ENCODE results near the gene ZPBP2. TPM values are rescaled to one million over a fixed set of nuclear protein-coding genes. Genes with fewer than 3 reads are reported as not detected.

The ZPBP2 gene
- total RNA-seq, 1 experiment from 2014 or later = not detected

DNA sequence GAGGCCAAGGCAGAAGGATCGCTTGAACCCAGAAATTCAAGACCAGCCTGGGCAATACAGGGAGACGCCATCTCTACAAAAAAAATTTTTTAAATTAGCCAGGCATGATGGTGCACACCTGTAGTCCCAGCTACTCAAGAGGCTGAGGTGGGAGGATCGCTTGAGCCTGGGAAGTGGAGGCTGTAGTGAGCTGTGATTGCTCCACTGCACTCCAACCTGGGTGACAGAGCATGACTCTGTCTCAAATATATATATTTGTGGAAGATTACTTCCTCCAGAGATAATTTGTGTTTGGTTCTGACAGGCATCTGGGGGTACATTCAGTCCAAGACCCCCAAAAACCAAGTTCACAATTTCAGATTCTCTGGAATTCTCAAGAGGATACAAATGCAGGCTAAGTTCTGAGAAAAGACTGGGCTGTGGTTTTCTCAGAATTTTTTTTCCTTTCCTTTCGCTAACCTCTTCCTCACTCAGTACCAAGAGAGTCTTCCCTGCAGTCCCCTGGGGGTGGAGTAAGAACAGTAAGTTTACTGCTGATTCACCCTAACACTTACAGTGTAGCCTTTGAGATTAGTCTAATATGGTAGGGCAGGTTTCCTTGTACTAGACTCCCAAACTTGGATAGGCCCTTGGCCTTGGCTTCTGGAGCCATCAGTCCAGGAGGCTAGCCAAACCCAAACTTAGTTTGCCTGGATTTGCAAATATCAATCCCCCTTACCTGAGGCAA, 35.3 kb downstream of the ZPBP2 start:
- ATAC-seq = no peak
- Histone ChIP-seq H3K4me1 (ENCODE audit: control insufficient read depth, insufficient read depth, low read length) (no peaks in the 10 kb centered on the region), H3K36me3 (ENCODE audit: control insufficient read depth, insufficient read depth, low read length) (no peaks in the 10 kb centered on the region), H3K9me3 (ENCODE audit: control insufficient read depth, insufficient read depth, low read depth, low read length) (no peaks in the 10 kb centered on the region), H3K4me3 (ENCODE audit: low read depth in 2 of 2, low read length in 2 of 2) (no peak overlapping the region), H3K27me3 (ENCODE audit: control insufficient read depth, insufficient read depth, low read length) (no peaks in the 10 kb centered on the region), H3K27ac (ENCODE audit: low read length) (no peak overlapping the region)
- intact Hi-C loops (cut with micrococcal nuclease; ENCODE audit: unreplicated experiment) = no loop called here
- in situ Hi-C loops (cut with HindIII; ENCODE audit: low pct_unique_long_range_greater_than_20kb, low sequenced_read_pairs) = no loop called here
- no TSS peak for BruUV-seq (replicated peaks)
- DNase-seq (ENCODE audit: low read depth, low spot score) = no peak
- CTCF ChIA-PET = no interaction called here
- POLR2A ChIA-PET = no interaction called here
- TF ChIP-seq, protein P1, sequence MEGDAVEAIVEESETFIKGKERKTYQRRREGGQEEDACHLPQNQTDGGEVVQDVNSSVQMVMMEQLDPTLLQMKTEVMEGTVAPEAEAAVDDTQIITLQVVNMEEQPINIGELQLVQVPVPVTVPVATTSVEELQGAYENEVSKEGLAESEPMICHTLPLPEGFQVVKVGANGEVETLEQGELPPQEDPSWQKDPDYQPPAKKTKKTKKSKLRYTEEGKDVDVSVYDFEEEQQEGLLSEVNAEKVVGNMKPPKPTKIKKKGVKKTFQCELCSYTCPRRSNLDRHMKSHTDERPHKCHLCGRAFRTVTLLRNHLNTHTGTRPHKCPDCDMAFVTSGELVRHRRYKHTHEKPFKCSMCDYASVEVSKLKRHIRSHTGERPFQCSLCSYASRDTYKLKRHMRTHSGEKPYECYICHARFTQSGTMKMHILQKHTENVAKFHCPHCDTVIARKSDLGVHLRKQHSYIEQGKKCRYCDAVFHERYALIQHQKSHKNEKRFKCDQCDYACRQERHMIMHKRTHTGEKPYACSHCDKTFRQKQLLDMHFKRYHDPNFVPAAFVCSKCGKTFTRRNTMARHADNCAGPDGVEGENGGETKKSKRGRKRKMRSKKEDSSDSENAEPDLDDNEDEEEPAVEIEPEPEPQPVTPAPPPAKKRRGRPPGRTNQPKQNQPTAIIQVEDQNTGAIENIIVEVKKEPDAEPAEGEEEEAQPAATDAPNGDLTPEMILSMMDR (IDR thresholded peaks at IDR 0.05) = no peak
- TF ChIP-seq SIN3A (IDR thresholded peaks at IDR 0.05; ENCODE audit: borderline replicate concordance, insufficient read depth, low read depth, low read length) (no peak), POLR2AphosphoS5 (IDR thresholded peaks at IDR 0.05; ENCODE audit: low read depth, low read length) (no peak), TCF7L2 (IDR thresholded peaks at IDR 0.05; ENCODE audit: low read depth, low read length) (no peak)
- TF ChIP-seq, protein P2, sequence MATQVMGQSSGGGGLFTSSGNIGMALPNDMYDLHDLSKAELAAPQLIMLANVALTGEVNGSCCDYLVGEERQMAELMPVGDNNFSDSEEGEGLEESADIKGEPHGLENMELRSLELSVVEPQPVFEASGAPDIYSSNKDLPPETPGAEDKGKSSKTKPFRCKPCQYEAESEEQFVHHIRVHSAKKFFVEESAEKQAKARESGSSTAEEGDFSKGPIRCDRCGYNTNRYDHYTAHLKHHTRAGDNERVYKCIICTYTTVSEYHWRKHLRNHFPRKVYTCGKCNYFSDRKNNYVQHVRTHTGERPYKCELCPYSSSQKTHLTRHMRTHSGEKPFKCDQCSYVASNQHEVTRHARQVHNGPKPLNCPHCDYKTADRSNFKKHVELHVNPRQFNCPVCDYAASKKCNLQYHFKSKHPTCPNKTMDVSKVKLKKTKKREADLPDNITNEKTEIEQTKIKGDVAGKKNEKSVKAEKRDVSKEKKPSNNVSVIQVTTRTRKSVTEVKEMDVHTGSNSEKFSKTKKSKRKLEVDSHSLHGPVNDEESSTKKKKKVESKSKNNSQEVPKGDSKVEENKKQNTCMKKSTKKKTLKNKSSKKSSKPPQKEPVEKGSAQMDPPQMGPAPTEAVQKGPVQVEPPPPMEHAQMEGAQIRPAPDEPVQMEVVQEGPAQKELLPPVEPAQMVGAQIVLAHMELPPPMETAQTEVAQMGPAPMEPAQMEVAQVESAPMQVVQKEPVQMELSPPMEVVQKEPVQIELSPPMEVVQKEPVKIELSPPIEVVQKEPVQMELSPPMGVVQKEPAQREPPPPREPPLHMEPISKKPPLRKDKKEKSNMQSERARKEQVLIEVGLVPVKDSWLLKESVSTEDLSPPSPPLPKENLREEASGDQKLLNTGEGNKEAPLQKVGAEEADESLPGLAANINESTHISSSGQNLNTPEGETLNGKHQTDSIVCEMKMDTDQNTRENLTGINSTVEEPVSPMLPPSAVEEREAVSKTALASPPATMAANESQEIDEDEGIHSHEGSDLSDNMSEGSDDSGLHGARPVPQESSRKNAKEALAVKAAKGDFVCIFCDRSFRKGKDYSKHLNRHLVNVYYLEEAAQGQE (IDR thresholded peaks at IDR 0.05; ENCODE audit: insufficient read depth in 1 of 2, low read depth in 2 of 2, low read length in 1 of 2) = no peak

DNA sequence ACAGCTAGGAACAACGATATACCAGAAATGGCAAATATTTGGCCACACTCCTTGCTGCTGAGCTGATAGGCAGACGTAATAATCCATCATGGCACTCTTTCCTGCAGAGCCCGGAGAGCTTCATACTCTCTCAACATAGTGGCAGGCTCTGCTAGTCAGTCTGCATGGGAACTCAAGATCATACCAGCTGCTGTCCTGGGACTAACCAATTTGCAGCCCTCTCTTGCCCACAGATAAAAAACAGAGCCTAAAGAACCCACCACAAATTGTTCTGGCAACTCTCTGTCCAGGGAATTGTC, 36.9 kb downstream of the ZPBP2 start:
- TF ChIP-seq, protein P2 (IDR thresholded peaks at IDR 0.05; ENCODE audit: insufficient read depth in 1 of 2, low read depth in 2 of 2, low read length in 1 of 2) = no peak
- TF ChIP-seq, protein P1 (IDR thresholded peaks at IDR 0.05) = no peak
- no peak for TF ChIP-seq SIN3A (IDR thresholded peaks at IDR 0.05; ENCODE audit: borderline replicate concordance, insufficient read depth, low read depth, low read length)
- in situ Hi-C loops (cut with HindIII; ENCODE audit: low pct_unique_long_range_greater_than_20kb, low sequenced_read_pairs) (no loop called here), intact Hi-C loops (cut with micrococcal nuclease; ENCODE audit: unreplicated experiment) (no loop called here)
- Histone ChIP-seq H3K27ac (ENCODE audit: low read length) (no peak overlapping the region), H3K27me3 (ENCODE audit: control insufficient read depth, insufficient read depth, low read length) (no peaks in the 10 kb centered on the region), H3K4me1 (ENCODE audit: control insufficient read depth, insufficient read depth, low read length) (no peaks in the 10 kb centered on the region), H3K4me3 (ENCODE audit: low read depth in 2 of 2, low read length in 2 of 2) (no peak overlapping the region), H3K36me3 (ENCODE audit: control insufficient read depth, insufficient read depth, low read length) (no peaks in the 10 kb centered on the region), H3K9me3 (ENCODE audit: control insufficient read depth, insufficient read depth, low read depth, low read length) (no peaks in the 10 kb centered on the region)
- DNase-seq (ENCODE audit: low read depth, low spot score) (no peak), ATAC-seq (no peak)
- no TSS peak for BruUV-seq (replicated peaks)
- POLR2A ChIA-PET = no interaction called here
- CTCF ChIA-PET = no interaction called here

Data from Panc1 (cell line).